HG02798 (cell line): ENCODE data around the gene CPA5.

ENCODE experiments used
- ATAC-seq: cut with Tn5 transposase; IDR thresholded peaks from one replicate; pipeline ENCODE4 v1.9.1; 2021; ENCODE audit warnings: mild to moderate bottlenecking; ENCODE audit not compliant: unreplicated experiment, poor library complexity

CPA5 gene

DNA sequence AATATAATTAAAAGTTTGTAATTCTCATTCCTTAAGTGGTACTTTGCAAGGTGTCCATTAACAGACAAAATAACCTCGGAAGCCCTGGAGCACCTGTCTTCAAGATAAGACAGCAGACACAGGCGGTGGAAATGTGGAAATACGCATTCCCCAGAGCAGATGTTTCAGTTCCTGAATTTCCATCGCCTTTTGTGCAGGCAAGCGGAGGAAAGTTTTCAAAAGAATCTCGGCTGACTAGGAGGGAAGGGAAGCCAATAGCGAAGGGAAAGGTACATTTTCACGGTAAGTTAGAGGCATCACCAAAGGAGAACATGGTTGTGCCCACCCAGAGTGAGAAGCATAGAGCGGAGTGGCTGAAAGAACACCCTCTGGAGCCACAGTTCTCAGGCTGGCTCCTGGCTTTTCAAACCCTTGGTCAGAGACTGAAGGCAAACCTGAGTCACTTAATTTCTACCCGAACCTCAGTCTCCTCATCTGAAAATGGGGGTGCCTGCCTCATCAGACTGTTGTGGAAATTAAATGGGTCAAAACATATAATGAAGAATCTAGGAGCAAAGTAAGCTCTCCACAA, 49.3 kb downstream of the CPA5 start:
- no peak for ATAC-seq

DNA sequence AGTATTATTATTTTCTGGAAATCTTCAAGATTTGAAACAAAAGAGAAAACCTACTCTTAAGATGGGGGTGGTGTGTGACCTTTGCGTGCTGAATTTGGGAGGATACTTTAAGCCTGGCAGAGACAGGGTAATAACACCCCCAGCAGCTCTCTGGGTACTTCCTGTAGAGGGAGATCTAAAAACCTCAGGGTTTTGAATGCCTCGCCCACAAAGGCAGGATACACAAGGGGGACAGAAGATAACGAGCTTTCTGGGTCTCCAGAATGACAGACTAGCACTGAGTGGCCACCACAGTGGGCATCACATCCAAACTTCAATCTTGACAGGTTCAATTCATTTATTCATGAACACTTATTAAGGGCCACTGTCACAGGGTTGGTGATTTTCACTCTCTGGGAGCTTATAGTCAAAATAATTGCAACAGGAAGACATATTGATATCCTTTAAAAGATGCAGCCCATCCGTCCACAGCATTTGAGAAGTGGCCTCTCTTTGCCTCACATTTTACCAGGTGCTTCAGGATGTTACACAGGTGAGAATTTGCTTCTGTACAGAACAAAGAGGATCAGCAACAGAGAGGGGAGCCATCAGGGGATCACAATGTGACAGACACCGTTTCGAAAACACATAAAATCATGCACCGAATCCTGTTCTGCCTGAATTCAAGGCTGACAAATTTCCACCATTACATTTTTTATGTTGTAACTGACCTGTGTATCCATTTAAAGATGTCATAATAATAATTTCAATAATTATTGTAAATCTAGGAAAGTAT, 50.0 kb downstream of the CPA5 start:
- ATAC-seq: no peak

DNA sequence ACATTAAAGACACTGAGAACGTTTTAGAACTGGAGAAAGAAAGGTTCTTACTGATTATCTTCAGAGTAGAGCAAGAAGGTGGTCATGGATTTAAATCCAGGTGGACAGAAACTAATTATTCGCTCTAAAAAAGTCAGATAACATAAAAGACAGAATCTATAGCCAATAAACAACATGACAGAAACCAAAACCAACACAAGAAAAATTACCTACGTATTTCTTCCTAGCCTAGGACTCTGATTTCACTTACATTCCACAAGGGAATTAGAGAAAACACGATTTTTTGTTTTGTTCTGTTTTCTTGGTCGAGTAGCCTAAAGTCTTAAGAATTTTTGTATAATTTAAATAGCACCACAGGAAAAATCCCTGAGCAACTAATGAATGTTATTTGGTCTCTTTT, 50.8 kb downstream of the CPA5 start:
- no peak for ATAC-seq

DNA sequence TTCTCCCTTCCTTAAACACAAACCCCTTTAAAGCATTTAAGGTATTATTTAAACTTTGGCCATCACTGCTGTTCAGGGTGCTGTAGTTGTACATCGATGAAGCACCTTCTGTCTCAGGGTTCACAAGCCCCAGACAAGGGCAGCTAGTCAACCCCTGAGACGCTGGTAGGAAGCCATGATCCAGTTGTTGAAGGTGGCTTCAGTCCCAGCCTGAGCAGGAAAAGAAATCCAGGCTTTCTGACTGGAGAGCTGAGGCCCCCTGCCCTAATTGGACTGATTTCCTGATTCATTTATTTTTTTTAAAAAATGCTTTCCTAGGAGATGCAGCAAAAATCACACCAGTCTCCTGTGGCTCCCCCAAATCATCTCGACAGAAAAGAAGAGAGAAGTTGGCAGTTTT, 51.5 kb downstream of the CPA5 start:
- no peak for ATAC-seq

DNA sequence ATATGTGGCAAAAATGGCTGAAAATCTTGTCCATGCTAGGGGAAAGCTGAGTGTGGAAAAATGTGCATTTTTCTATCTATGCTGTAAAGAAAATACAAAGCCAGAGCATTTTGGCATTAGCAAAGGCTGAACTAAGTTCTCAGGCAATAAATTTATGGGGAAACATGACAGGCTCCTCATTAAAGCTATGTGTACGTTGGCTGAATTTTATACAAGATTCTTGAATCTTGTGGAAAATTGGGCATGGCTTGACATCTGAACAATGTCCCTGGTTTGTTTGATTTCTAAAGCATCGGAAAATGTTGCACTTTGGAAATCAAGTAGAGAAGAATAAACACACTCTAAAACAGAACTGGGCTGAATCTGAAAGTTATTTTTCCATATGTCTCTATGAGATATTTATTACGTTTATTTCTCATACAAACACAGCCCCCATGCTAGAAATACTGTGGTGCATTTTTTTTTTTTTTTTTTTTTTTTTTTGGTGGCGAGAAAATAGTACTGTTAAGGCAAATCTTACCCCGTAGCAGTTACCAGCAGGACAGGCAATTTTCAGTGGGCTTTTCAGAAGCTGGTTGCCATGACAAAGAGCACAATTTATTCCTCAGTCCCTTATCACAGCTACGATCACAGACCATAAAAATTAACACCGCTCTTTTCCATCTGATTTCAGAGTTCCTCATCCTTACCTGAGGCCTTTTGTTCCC, 52.6 kb downstream of the CPA5 start:
- no peak for ATAC-seq

DNA sequence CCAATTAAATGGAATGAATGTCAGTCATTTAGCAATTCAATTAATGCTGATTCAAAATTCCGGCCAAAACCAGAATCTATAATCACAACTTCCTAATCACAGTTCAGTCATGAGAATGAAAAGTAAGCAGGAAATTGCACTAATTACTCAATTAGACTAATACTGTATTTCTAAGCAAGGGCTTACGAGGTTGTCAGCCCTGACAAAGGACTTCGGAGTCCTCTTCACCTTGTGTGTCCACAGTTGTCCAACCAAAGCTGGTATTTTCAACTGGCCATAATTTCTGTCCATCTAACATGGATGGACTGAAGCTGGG, 53.1 kb downstream of the CPA5 start:
- no peak for ATAC-seq

DNA sequence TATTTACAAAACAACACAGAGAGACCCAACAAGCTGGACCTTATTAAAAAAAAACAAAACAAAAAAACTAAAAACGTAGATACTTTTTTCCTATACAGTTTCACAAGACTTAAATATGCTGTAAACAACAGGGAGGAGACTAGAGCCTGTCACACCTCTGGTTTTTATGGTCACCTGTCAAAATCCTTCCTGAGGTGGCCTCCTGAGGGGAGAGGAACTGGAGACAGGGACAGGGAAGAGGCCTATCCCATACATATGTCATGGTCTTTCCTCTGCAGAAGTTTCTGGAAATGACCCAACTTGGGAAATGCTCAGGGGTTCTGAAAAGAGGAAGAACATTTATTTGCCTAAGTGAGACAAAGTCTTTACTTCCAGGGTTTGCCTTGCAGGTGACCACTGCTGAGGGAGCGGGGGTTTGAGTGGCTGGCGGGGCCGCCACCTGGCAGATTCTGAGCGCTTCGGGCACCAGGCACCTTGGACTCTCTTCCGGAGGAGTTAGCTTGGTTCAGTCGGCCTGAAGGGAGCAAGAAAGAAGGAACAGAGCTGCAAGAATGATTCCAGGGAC, 54.0 kb downstream of the CPA5 start:
- no peak for ATAC-seq

DNA sequence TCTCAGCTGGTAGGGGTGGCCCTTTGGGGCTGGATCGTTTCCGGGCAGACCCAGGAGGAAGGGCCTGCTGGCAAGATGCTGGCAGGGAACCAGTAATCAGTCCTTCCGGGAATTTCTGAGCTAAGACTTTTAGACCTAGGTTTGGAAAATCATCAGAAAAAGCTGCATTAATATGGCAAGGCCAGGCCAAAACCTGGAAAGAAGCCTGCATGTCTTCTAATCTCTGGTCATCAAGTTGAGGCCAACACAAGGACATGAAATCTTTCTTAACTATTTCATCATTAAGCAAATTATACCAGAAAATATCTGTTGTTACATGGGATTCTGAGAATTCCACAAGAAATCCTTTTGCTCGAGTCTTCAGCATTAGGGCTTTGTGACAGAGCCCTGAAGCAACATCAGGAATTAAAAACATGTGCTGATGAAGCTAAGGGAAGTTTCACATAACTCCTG, 55.5 kb downstream of the CPA5 start:
- no peak for ATAC-seq

DNA sequence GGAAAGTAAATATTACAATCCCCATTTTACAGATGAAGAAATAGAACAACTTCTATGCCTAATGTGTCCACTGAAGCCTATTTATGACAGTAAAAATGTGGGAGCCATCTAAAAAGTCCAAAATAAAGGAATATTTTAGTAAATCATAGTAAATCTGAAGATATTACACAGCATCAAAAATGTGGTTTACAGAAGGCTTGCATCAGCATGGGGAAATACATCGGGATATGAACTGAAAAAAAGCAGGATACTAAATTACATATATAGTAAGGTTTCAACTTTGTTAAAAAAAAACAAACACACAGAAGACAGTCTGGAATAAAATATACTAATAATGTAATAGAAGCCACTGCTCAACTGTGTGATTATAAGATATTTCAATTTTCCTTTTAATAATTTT, 56.5 kb downstream of the CPA5 start:
- no peak for ATAC-seq

DNA sequence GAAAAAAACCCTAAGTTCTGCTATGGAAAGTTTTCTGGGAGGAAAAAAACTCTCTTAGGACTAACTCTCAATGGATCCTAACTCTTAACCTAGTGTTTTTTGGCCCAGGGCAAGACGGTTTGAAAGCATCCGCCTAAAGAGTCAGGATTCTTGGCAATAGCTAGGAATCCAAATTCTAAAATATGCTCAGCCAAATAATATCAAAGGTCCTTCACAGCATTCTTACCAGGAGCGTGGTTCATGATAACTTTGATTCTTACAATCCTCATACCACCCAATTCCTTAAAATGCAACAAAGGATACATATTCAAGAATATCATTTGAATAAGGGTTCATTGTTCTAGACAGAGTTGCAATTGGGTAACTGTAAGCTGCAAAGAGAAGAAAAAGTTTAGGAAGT, 57.0 kb downstream of the CPA5 start:
- ATAC-seq: no peak

DNA sequence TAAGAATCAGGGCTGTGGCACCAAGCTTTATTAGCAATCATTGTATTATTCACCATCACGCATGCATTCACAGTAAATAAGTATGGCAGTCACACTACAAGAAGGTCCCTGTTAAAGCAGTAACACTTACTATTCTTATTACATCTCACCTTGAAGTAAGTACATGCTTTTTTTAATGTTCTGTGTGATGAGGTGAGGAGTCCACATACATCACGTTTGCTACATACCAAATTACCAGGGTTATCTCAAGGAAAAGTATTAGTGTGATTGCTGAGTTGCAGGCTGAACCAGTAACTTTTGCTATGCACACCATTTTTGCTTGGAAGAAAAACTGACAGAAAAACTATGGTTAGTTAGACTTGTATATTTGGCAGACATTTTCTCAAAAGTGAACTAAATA, 60.4 kb downstream of the CPA5 start:
- ATAC-seq: no peak

DNA sequence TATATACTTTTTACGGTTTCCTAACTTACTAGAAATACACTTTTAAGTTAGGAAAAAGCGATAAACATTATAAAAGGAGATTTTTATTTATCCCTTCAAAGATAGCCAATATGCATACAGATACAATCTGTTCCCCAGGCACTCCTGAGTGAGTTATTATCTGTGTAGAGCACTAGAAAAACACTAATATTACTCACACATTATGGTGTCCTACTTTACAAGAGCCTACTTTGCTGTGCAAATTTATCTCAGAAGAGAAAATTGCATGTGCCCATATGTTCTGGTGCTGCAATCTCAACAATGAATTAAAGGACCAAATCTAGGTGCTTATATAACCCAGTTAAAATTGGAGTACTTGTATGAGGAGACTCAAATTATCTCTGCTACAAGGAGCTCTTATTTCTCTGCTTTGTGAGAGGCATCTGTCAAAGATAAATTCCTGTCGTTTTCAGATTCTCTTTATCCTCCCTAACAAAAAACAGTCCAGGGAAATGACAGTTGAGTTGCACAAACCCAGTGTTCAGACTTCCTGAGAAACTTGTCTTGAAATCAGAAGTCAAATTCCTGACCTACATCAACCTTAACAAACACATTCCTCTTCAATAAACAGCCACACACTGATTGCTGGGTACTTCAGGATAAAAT, 64.6 kb downstream of the CPA5 start:
- no peak for ATAC-seq

DNA sequence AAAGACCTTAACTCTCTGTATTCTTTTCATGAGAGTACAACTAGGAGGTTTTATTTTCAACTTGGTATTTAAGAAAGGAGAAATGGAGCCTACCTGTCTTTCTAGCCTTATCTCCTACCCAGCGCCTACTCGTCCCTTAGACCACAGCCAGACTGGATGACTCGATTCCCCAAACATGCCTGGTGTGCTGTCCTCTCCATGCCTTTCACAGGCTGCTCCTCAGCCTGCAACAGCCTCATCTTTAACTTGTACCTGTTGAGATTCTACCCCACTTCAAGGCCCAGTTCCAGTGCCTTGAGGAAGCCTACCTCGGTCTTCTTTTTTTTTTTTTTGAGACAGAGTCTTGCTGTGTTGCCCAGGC, 65.1 kb downstream of the CPA5 start:
- ATAC-seq: no peak

DNA sequence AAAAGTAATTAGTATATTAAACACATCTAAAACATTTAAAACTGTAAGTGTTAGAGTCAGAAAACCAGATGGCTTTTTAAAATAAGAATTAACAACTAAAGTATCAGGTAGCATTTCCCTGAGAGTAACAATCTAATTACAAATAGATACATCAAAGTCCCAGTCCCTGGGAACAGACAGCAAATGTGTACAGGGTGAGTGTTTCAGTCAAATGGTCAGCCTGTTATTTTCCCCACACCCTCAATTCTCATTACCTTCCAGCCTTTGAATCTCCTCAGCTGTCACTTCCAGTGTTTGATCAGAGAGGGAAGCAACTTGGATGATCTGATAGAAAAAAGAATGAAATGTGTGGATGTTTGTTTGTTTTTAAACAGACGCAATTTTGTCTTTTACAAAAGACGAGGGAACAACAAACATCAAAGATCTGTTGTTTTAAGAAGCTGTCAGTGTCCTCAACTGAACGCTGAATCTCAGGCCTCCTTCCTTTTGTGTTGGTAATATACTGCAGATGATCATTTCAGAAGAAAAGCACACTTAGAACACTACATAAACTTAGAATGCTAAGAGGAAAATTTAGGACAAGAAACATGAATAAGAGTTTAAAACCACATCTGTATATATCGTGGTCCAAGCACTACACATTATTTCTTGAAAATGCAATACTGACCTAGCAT, 66.4 kb downstream of the CPA5 start:
- no peak for ATAC-seq

DNA sequence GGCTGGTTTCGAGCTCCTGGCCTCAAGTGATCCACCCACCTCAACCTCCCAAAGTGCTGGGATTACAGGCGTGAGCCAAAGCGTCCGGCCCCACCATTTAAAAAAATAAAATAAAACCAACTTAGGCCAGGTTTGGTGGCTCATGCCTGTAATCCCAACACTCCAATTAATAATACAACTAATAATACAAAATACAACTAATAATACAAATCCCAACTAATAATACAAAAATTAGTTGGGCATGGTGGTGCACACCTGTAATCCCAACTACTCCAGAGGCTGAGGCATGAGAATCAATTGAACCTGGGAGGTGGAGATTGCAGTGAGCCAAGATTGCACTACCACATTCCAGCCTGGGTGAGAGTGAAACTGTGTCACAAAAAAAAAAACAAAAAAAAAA, 68.6 kb downstream of the CPA5 start:
- ATAC-seq: no peak

DNA sequence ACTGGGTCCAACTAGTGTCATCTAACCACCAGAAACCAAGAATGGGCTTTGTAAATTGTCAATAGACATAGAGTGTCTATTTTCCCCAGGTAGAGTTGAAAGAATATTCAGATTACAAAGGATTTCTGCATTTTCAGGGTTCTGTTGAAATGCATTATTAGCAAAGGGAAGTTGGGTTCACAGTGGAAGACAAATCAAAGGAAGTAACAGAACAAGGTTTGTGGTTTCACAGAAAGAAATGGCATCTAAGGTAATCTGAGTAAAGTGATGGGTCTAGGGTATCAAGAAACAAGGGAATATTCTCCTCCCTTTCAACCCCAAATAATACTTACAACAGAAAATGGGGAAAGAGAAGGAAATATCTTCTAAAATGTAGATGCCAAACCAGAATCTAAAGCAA, 70.4 kb downstream of the CPA5 start:
- no peak for ATAC-seq

DNA sequence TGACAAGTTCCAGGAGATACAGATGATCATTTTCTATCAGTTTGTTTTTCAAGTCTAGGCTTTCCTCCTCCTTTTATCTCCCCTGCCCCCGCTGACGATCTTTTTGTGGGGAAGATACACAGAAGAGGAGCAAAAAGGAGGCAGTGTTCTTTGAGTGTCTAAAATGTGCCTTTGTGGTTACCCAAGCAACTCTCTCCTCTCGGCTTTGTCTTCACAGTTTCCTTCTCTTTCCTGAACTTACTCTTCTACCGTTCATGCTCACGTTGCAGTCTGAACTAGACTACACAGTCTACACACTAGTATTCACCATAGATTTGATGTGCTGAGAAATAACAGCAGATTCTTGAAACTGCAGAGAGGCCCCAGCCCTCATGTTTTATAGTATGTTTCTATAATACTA, 72.6 kb downstream of the CPA5 start:
- ATAC-seq: no peak

DNA sequence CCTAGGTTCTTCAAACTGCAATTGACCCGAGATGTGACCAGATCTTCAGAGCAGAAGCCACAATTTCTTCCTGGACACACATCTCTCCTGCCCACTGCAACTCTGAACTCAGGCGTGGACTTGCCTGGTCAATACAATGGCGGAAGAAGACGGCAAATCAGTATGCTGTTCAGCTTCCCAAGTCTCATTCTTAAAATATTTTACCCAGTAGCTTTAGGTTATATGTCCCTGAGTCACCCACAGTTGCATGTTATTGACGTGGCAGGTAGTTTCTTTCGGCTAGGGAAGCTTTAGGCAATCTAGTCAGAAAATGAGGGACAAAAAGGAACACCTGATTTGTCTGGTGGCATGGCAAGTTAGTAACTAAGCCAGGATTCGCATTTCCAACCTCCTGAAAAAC, 73.7 kb downstream of the CPA5 start:
- ATAC-seq: no peak
